Hepatocyte (in vitro differentiated cells): ENCODE data around the gene DPF3. TPM values are rescaled to one million over a fixed set of nuclear protein-coding genes. Genes with fewer than 3 reads are reported as not detected.

Experiments used
- DNase-seq: peaks from one replicate; pipeline ENCODE4 v3.0.0-alpha.2; 2016; ENCODE audit warnings: low spot score
- H2AFZ ChIP-seq: fragments of 200-600 bp; sonication (generic); 2 replicates; pipeline ENCODE4 v1.6.0; 2016; ENCODE audit warnings: antibody characterized with exemption, mild to moderate bottlenecking
- H3K27ac ChIP-seq: fragments of 200-600 bp; sonication (generic); 2 replicates; pipeline ENCODE4 v1.5.1; 2016; ENCODE audit warnings: mild to moderate bottlenecking
- H3K27me3 ChIP-seq: fragments of 200-600 bp; sonication (generic); 2 replicates; pipeline ENCODE4 v1.6.1; 2016
- H3K36me3 ChIP-seq: fragments of 200-600 bp; sonication (generic); replicated peaks from 2 replicates; pipeline ENCODE4 v1.5.1; 2016; ENCODE audit warnings: low read depth; ENCODE audit not compliant: insufficient read depth
- H3K4me1 ChIP-seq: fragments of 200-600 bp; sonication (generic); 2 replicates; pipeline ENCODE4 v1.5.1; 2016; ENCODE audit warnings: mild to moderate bottlenecking, moderate library complexity; ENCODE audit not compliant: insufficient read depth
- H3K4me2 ChIP-seq: fragments of 200-600 bp; sonication (generic); 2 replicates; pipeline ENCODE4 v1.6.0; 2016
- H3K4me3 ChIP-seq: fragments of 200-600 bp; sonication (generic); 2 replicates; pipeline ENCODE4 v1.5.1; 2016; ENCODE audit warnings: mild to moderate bottlenecking
- H3K79me2 ChIP-seq: fragments of 200-600 bp; sonication (generic); 2 replicates; pipeline ENCODE4 v1.6.0; 2017; ENCODE audit warnings: mild to moderate bottlenecking
- H3K9me2 ChIP-seq: fragments of 200-600 bp; sonication (generic); replicated peaks from 2 replicates; pipeline ENCODE4 v1.6.0; 2017; ENCODE audit warnings: mild to moderate bottlenecking; ENCODE audit not compliant: insufficient read depth
- H3K9me3 ChIP-seq: fragments of 200-600 bp; sonication (generic); 2 replicates; pipeline ENCODE4 v1.5.1; 2016; ENCODE audit warnings: low read depth, mild to moderate bottlenecking
- H4K20me1 ChIP-seq: fragments of 200-600 bp; sonication (generic); 2 replicates; pipeline ENCODE4 v1.6.0; 2016; ENCODE audit warnings: mild to moderate bottlenecking; ENCODE audit not compliant: insufficient read depth, poor library complexity, severe bottlenecking
- CTCF ChIP-seq: fragments of 200-600 bp; sonication (generic); IDR thresholded peaks from 2 replicates; pipeline ENCODE4 v1.5.1; 2016; ENCODE audit warnings: antibody characterized with exemption, mild to moderate bottlenecking; ENCODE audit not compliant: poor library complexity
- EZH2 ChIP-seq: fragments of 200-600 bp; sonication (generic); IDR thresholded peaks from 2 replicates; pipeline ENCODE4 v1.6.1; 2016; ENCODE audit warnings: antibody characterized with exemption, mild to moderate bottlenecking, borderline replicate concordance
- EZH2phosphoT487 ChIP-seq: fragments of 200-600 bp; sonication (generic); IDR thresholded peaks from one replicate; pipeline ENCODE4 v1.6.1; 2018; ENCODE audit warnings: antibody characterized with exemption, mild to moderate bottlenecking, low read depth, moderate library complexity; ENCODE audit not compliant: unreplicated experiment, severe bottlenecking
- WGBS: methylation state at CpG from one replicate; pipeline ENCODE4 v1.1.6; 2016; ENCODE audit warnings: low lambda C conversion rate; ENCODE audit errors: missing lambda C conversion rate; 5-methylcytosine and 5-hydroxymethylcytosine counted together
- polyA plus RNA-seq: library from polyadenylated mRNA; unstranded; fragments of >200 nt; fragmentation: Nextera tagmentation; extraction: Ambion mirVana; gene quantifications from 2 replicates; pipeline ENCODE4 v1.2.1, GENCODE V29; 2016
- total RNA-seq: library from RNA; depleted of rRNA; stranded (reverse); fragments of >200 nt; gene quantifications from 2 replicates; pipeline ENCODE4 v1.2.3, GENCODE V29; 2014

DPF3 gene
- total and polyA plus RNA-seq, 2 experiments from 2014 or later, result 0.21 to 0.47 TPM

- no peaks in the 10 kb centered on the region for H3K36me3 ChIP-seq
- H3K4me2 ChIP-seq, result no peak overlapping the region
- no peaks in the 10 kb centered on the region for H3K79me2 ChIP-seq
- H4K20me1 ChIP-seq, result no peaks in the 10 kb centered on the region
- no peak overlapping the region for H3K4me3 ChIP-seq
- no peak overlapping the region for H2AFZ ChIP-seq
- H3K27me3 ChIP-seq, result no peaks in the 10 kb centered on the region
- WGBS, result 89% methylated on average over 5 of the region's 5 CpGs
- no peak for DNase-seq
- no peaks in the 10 kb centered on the region for H3K9me2 ChIP-seq
- no peak overlapping the region for H3K27ac ChIP-seq
- H3K9me3 ChIP-seq, result no peaks in the 10 kb centered on the region
- peaks cover 11% of the 10 kb centered on the region for H3K4me1 ChIP-seq
- TF ChIP-seq EZH2, result no peak
- TF ChIP-seq CTCF, result no peak
- no peak for TF ChIP-seq EZH2phosphoT487
Observed at GRCh38 chr14:72902801-72903530, 9.1 kb upstream of the DPF3 start.

- Histone ChIP-seq H3K4me3 (no peak overlapping the region), H3K4me2 (no peak overlapping the region), H3K9me3 (no peaks in the 10 kb centered on the region), H3K79me2 (no peaks in the 10 kb centered on the region), H3K27me3 (peaks cover 7% of the 10 kb centered on the region), H4K20me1 (no peaks in the 10 kb centered on the region), H3K9me2 (no peaks in the 10 kb centered on the region), H3K36me3 (no peaks in the 10 kb centered on the region), H2AFZ (no peak overlapping the region), H3K4me1 (peaks cover 2% of the 10 kb centered on the region), H3K27ac (no peak overlapping the region)
- TF ChIP-seq EZH2phosphoT487 (no peak), EZH2 (no peak), CTCF (no peak)
- 87% methylated on average over 3 of the region's 3 CpGs for WGBS
- no peak for DNase-seq
Observed at GRCh38 chr14:72901361-72901760, 7.5 kb upstream of the DPF3 start.

DNA sequence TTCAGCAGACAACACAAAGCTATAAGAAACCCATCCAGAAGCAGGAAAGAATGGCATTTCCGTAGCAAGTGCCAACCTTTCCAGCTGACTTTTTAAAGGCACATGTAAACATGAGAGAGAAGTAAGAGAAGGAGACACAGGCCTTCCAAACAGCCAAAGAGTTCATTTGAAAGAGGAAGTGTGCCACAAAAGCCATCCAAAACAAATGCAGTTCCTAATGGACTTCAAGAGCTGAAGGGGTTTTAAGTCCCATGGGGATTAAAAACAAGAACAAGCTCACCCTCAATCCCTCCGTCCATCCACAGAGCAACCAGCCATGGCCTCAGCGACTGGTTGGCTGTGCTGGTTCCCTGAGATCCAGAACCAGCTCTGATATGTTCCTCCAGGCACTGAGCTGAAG is 4.5 kb upstream of the DPF3 start:
- Histone ChIP-seq H3K4me2 (no peak overlapping the region), H3K27me3 (peaks cover 21% of the 10 kb centered on the region), H3K36me3 (no peaks in the 10 kb centered on the region), H3K27ac (no peak overlapping the region), H4K20me1 (no peaks in the 10 kb centered on the region), H2AFZ (no peak overlapping the region), H3K9me3 (no peaks in the 10 kb centered on the region), H3K4me1 (peaks cover 4% of the 10 kb centered on the region), H3K4me3 (no peak overlapping the region), H3K9me2 (no peaks in the 10 kb centered on the region), H3K79me2 (no peaks in the 10 kb centered on the region)
- no peak for DNase-seq
- no peak for TF ChIP-seq EZH2
- TF ChIP-seq EZH2phosphoT487, result no peak
- TF ChIP-seq CTCF, result no peak
- 82% methylated on average over 3 of the region's 3 CpGs for WGBS
